K562 (cell line): ENCODE results near the gene CCDC137. TPM values are rescaled to one million over a fixed set of nuclear protein-coding genes. Genes with fewer than 3 reads are reported as not detected.

Source experiments
- ATAC-seq: fragments of 200-7000 bp; cut with Tn5 transposase; 3 replicates; pipeline ENCODE4 v1.9.1; 2020; ENCODE audit warnings: moderate library complexity
- BruUV-seq: library from RNA; stranded (reverse); fragments of 400-500 nt; replicated peaks from 2 replicates; lab custom pipeline; 2021; lab: Mats Ljungman, UMichigan
- CTCF ChIA-PET: fragments of 300-600 bp; formaldehyde crosslinking; extraction: SDS; loops from one replicate; lab custom pipeline; 2021; ENCODE audit warnings: low intra/inter-chr PET ratio; lab: Yijun Ruan, JAX
- POLR2A ChIA-PET: fragments of 300-600, 350-650 bp; sonication (Branson Sonifier 250); formaldehyde crosslinking; extraction: SDS; loops from one replicate; lab custom pipeline; 2021; ENCODE audit warnings: antibody characterized with exemption, inconsistent platforms; lab: Yijun Ruan, JAX
- DNase-seq, 4 experiments: peaks; one replicate each; pipeline versions ENCODE4 v3.0.0 to v3.0.0-alpha.2; 2011 to 2018; ENCODE audit warnings: low spot score in 3 of 4, mixed read lengths in 3 of 4; ENCODE audit errors: extremely low read depth in 1 of 4
- FAIRE-seq: peaks from 2 replicates; lab custom pipeline; 2011; peaks lifted over from hg19 to GRCh38; lab: Jason Lieb, UNC
- H2AFZ ChIP-seq: 2 replicates; pipeline ENCODE4 v1.6.0; 2011; ENCODE audit warnings: low read depth, low read length, control low read depth, inconsistent platforms
- H3K27ac ChIP-seq: fragments of 200-600 bp; 3 replicates; pipeline ENCODE4 v1.8.0; 2011; ENCODE audit warnings: low read depth, mild to moderate bottlenecking, control low read depth, inconsistent platforms, low read length, moderate library complexity, mixed read lengths; ENCODE audit errors: extremely low read depth
- H3K27me3 ChIP-seq, 2 experiments: fragments of 300-600 bp in 1 of 2; 2 replicates in 1 of 2; 3 replicates in 1 of 2; pipeline versions ENCODE4 v1.6.0 to v1.8.0; 2011; ENCODE audit warnings: inconsistent platforms in 2 of 2, low read length in 2 of 2, mild to moderate bottlenecking in 1 of 2, mixed read lengths in 1 of 2, moderate library complexity in 1 of 2; ENCODE audit not compliant: control insufficient read depth in 2 of 2, insufficient read depth in 2 of 2
- H3K36me3 ChIP-seq: fragments of 300-600 bp; 3 replicates; pipeline ENCODE4 v1.8.0; 2011; ENCODE audit warnings: mild to moderate bottlenecking, low read length, inconsistent platforms; ENCODE audit not compliant: control insufficient read depth, insufficient read depth
- H3K4me1 ChIP-seq, 2 experiments: fragments of 200-600 bp in 1 of 2; replicated peaks in 1 of 2; 2 replicates in 1 of 2; 3 replicates in 1 of 2; pipeline versions ENCODE4 v1.5.1 to v1.8.0; 2011; ENCODE audit warnings: inconsistent platforms in 2 of 2, low read length in 2 of 2, mild to moderate bottlenecking in 1 of 2, mixed read lengths in 1 of 2, moderate library complexity in 1 of 2; ENCODE audit not compliant: control insufficient read depth in 2 of 2, insufficient read depth in 2 of 2
- H3K4me2 ChIP-seq: 2 replicates; pipeline ENCODE4 v1.6.1; 2011; ENCODE audit warnings: low read length, control low read depth, inconsistent platforms, mixed read lengths; ENCODE audit not compliant: insufficient read depth
- H3K4me3 ChIP-seq: fragments of 200-600 bp; sonication (generic), shearing (Covaris generic); 2 replicates; pipeline ENCODE4 v1.5.1; 2016; ENCODE audit warnings: control low read depth, inconsistent platforms
- H3K79me2 ChIP-seq: fragments of 200-600 bp; 3 replicates; pipeline ENCODE4 v1.8.0; 2011; ENCODE audit warnings: low read length, inconsistent platforms; ENCODE audit not compliant: control insufficient read depth, insufficient read depth
- H3K9ac ChIP-seq, 2 experiments: 2 replicates each; pipeline versions ENCODE4 v1.6.0 to v1.6.1; 2011; ENCODE audit warnings: low read depth in 2 of 2, low read length in 2 of 2, control low read depth in 1 of 2, inconsistent platforms in 1 of 2, mild to moderate bottlenecking in 1 of 2, mixed read lengths in 1 of 2; ENCODE audit not compliant: insufficient read depth in 1 of 2
- H3K9me1 ChIP-seq: one replicate; pipeline ENCODE4 v1.6.0; 2011; ENCODE audit warnings: inconsistent platforms, mild to moderate bottlenecking, low read length, moderate library complexity; ENCODE audit not compliant: control insufficient read depth, insufficient read depth
- H3K9me3 ChIP-seq: replicated peaks from 2 replicates; pipeline ENCODE4 v1.5.1; 2011; ENCODE audit warnings: low read depth, low read length, inconsistent platforms; ENCODE audit not compliant: control insufficient read depth, insufficient read depth
- H4K20me1 ChIP-seq: replicated peaks from 2 replicates; pipeline ENCODE4 v1.6.1; 2011; ENCODE audit warnings: low read length, inconsistent platforms, mixed read lengths; ENCODE audit not compliant: control insufficient read depth, insufficient read depth
- CBX1 ChIP-seq: sonication (generic); IDR thresholded peaks from 2 replicates; pipeline ENCODE4 v1.6.1; 2016; ENCODE audit warnings: antibody characterized with exemption, low read depth, mild to moderate bottlenecking
- ETV6 ChIP-seq, 3 experiments: fragments of 150-350 bp in 1 of 3; sonication (generic) in 1 of 3; formaldehyde crosslinking in 1 of 3; IDR thresholded peaks; 2 replicates each; pipeline versions ENCODE4 v1.6.1 to v1.8.0; 2014 to 2022; ENCODE audit warnings: borderline replicate concordance in 2 of 3, low read depth in 2 of 3, antibody characterized with exemption in 1 of 3, low read length in 1 of 3, mild to moderate bottlenecking in 1 of 3, missing genetic modification reagents in 1 of 3
- HDAC8 ChIP-seq: fragments of 450-650 bp; IDR thresholded peaks from 2 replicates; pipeline ENCODE4 v1.6.1; 2016; ENCODE audit warnings: mild to moderate bottlenecking, missing genetic modification characterization, moderate library complexity, missing compliant biosample characterization
- HMGXB4 ChIP-seq: sonication (generic); formaldehyde crosslinking; IDR thresholded peaks from 2 replicates; pipeline ENCODE4 v1.8.1; 2023; ENCODE audit warnings: mild to moderate bottlenecking, missing genetic modification reagents
- HNRNPK ChIP-seq: fragments of 200-400 bp; formaldehyde crosslinking; IDR thresholded peaks from one replicate; pipeline ENCODE4 v1.6.1; 2018; ENCODE audit warnings: mild to moderate bottlenecking, low read depth, low read length; ENCODE audit not compliant: poor library complexity, severe bottlenecking
- TRIM28 ChIP-seq: fragments of 450-650 bp; IDR thresholded peaks from 2 replicates; pipeline ENCODE4 v1.6.1; 2017
- ZNF507 ChIP-seq: conservative IDR thresholded peaks from 2 replicates; pipeline ENCODE4 v1.6.1; 2017; ENCODE audit warnings: missing genetic modification characterization, missing compliant biosample characterization
- WGBS: fragments of 100-300 bp; shearing (Covaris generic); methylation state at CpG from one replicate; pipeline ENCODE4 v1.1.6; 2016; ENCODE audit warnings: low coverage, mixed read lengths; ENCODE audit not compliant: insufficient coverage; ENCODE audit errors: missing lambda C conversion rate; 5-methylcytosine and 5-hydroxymethylcytosine counted together
- in situ Hi-C: fragments of 300-500 bp; cut with MboI; formaldehyde crosslinking; loops from 4 replicates; pipeline ENCODE4 v1.15.0; 2018; ENCODE audit warnings: inconsistent platforms, mixed read lengths
- intact Hi-C: fragments of 100-400 bp; cut with micrococcal nuclease; formaldehyde crosslinking; loops from 2 replicates; pipeline ENCODE4 v1.14.2; 2022
- polyA plus RNA-seq, 8 experiments: library from polyadenylated mRNA; depleted of rRNA in 4 of 8; stranded (reverse) in 5 of 8; unstranded in 3 of 8; fragments of >200 nt; fragmentation: Nextera tagmentation in 2 of 8; fragmentation: Illumina TruSeq in 1 of 8; extraction: Ambion mirVana in 2 of 8; extraction: Trizol in 1 of 8; gene quantifications; 2 replicates each; pipeline versions ENCODE4 v1.2.1 to v1.2.3, GENCODE V29; 2011 to 2014; ENCODE audit warnings: inconsistent platforms in 1 of 8, missing spikeins in 1 of 8
- total RNA-seq, 7 experiments: library from RNA; depleted of rRNA in 6 of 7; stranded (reverse); fragments of >200 nt in 6 of 7; fragmentation: Illumina TruSeq in 2 of 7; extraction: Trizol in 2 of 7; gene quantifications; 2 replicates each; pipeline versions ENCODE4 v1.2.1 to v1.2.3, GENCODE V29; 2011 to 2021; ENCODE audit warnings: low replicate concordance in 1 of 7
- TF ChIP-seq, protein P1 (sequence below): sonication (generic); formaldehyde crosslinking; IDR thresholded peaks from 2 replicates; pipeline ENCODE4 v1.9.0; 2022; ENCODE audit warnings: mild to moderate bottlenecking, missing genetic modification reagents
- TF ChIP-seq, protein P2 (sequence below): sonication (generic); formaldehyde crosslinking; IDR thresholded peaks from 2 replicates; pipeline ENCODE4 v1.8.0; 2022; ENCODE audit warnings: mild to moderate bottlenecking, missing genetic modification reagents
- TF ChIP-seq, protein P3 (sequence below): fragments of 250-450 bp; sonication (Bioruptor Pico); IDR thresholded peaks from 2 replicates; pipeline ENCODE4 v1.8.0; 2022; ENCODE audit warnings: moderate library complexity, mild to moderate bottlenecking, inconsistent platforms

The CCDC137 gene
- total and polyA plus RNA-seq, 9 of the 15 experiments (the other 6 are each of a cell fraction or from before 2014, with no cell fraction given) = 2.3 to 68.1 (median 38.3) TPM

DNA sequence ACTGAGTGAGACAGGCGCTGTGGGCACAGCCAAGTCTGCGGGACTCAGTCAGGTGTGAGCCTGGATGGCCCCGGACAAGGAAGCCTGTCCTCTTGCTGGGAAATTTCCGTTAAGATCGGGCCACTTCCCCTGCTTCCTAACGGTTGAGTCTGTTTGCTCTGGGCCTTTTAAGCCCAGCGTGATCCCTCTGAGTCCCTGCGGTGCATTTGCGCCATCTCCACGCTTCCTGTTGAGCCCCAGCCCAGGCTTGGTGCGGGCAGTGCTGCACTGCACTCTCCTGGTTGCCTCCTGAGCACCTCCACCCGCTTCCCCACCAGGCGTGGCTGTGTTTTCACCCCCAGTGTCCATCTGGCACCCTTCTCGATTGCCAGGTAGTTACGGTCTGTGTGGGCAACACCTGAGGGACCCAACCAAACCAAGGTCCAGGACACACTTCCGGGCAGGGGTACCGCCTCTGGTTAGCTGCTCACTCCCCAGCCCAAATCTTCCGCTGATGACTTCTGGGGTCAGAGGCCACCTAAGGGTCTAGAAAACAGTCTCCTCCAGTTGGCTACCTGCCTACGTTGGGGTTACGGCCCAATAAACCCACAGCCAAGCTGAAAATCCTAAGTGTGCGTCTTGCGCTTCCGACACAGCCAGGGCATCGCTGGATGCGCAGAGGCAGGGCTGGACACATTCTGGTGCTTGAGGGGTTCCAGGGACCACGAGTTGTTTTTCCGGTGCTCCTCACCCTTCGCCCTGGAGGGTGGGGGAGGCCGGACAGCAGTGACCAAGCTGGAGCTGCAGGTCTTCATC, 44.2 kb downstream of the CCDC137 start (continued):
- TF ChIP-seq, protein P1, sequence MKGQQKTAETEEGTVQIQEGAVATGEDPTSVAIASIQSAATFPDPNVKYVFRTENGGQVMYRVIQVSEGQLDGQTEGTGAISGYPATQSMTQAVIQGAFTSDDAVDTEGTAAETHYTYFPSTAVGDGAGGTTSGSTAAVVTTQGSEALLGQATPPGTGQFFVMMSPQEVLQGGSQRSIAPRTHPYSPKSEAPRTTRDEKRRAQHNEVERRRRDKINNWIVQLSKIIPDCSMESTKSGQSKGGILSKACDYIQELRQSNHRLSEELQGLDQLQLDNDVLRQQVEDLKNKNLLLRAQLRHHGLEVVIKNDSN = 0 out of 2 replicates have a peak, but pooled peaks have one; percentile 21
- no peak for TF ChIP-seq HDAC8 (tag)

DNA sequence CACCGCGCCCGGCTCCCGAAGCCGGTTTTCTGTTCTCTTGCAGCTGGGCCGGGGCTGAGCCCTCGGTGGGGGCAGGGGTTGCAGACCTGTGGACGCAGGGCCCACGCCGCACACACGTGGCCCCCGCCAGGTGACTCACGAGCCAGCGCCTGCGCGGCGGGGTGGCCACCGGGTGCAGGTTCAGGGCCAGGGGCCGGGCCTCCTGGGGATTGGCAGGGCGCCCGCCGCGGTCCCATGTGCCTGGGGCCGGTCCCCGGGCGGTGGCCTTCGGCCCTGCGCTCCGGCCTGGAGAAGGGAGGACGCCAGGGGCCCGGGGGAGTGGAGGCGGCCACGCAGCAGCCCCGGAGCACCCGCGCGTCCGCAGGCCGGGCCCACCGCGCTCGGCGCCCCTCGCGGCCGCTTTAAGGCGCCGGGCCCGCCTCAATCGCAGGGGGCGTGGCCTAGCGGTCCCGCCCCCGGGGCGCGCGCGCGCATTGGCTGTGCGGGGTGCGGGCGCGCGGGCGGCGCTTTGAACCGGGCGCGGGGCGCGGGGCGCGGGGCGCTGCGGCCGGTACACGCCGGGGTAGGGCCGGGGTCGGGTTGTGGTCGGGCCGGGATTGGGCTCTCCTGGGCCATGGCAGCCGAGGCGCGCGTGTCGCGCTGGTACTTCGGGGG, 45.4 kb downstream of the CCDC137 start, which contains the start of gene SLC25A10:
TSS of gene SLC25A10 (plus strand) at position 471 of the 654 bp plus-strand sequence. CDS start at position 614, 143 bp downstream.
- Histone ChIP-seq H3K9me1 (peaks cover 2% of the 10 kb centered on the region), H3K9ac (peak within 1 kb of the TSS; percentile 80 to 95), H3K9me3 (no peaks in the 10 kb centered on the region), H3K79me2 (peaks cover 40% of the 10 kb centered on the region), H4K20me1 (peaks cover 15% of the 10 kb centered on the region), H3K4me2 (peak within 1 kb of the TSS; percentile 92), H3K4me3 (peak within 1 kb of the TSS; percentile 93), H2AFZ (peak within 1 kb of the TSS; percentile 72), H3K27ac (peak within 1 kb of the TSS; percentile 88), H3K36me3 (peaks cover 54% of the 10 kb centered on the region; the same call in 2 of the 3 replicates), H3K4me1 (peaks cover 23 to 89% of the 10 kb centered on the region in 2 experiments), H3K27me3 (no peaks in the 10 kb centered on the region)
- WGBS = 1% methylated on average over 41 of the region's 89 CpGs
- DNase-seq (peak; percentile 88 to 92 (median 90)), ATAC-seq (peak; percentile 71), FAIRE-seq (peak; percentile 15)
- ChIA-PET CTCF (interaction anchor here (1.1 kb wide), 1 partner anchor 309 kb away, joined by 3 read pairs; no protein-coding TSS in a partner anchor), POLR2A (interaction anchor here (0.6 to 5.2 kb wide), 10 partner anchors 8 to 365 kb away, joined by 3 to 59 read pairs (median 4); partner anchors contain the start of genes ARL16, HGS and MRPL12)
- BruUV-seq = no TSS peak
- in situ Hi-C loops (no loop called here), intact Hi-C loops (no loop called here)
- TF ChIP-seq, protein P2, sequence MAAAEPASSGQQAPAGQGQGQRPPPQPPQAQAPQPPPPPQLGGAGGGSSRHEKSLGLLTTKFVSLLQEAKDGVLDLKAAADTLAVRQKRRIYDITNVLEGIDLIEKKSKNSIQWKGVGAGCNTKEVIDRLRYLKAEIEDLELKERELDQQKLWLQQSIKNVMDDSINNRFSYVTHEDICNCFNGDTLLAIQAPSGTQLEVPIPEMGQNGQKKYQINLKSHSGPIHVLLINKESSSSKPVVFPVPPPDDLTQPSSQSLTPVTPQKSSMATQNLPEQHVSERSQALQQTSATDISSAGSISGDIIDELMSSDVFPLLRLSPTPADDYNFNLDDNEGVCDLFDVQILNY (CRISPR knock-in tag) = no peak
- no peak for TF ChIP-seq ZNF507 (tag)
- TF ChIP-seq, protein P3, sequence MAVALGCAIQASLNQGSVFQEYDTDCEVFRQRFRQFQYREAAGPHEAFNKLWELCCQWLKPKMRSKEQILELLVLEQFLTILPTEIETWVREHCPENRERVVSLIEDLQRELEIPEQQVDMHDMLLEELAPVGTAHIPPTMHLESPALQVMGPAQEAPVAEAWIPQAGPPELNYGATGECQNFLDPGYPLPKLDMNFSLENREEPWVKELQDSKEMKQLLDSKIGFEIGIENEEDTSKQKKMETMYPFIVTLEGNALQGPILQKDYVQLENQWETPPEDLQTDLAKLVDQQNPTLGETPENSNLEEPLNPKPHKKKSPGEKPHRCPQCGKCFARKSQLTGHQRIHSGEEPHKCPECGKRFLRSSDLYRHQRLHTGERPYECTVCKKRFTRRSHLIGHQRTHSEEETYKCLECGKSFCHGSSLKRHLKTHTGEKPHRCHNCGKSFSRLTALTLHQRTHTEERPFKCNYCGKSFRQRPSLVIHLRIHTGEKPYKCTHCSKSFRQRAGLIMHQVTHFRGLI (CRISPR knock-in tag) = no peak
- TF ChIP-seq CBX1 = peak; percentile 29; the same call in 1 of the 2 replicates
- TF ChIP-seq TRIM28 = no peak
- no peak for TF ChIP-seq ETV6 (IDR thresholded peaks at IDR 0.05; ENCODE audit: borderline replicate concordance in 1 of 2, low read depth in 2 of 2, low read length in 1 of 2)
- peak; percentile 84; the same call in 1 of the 2 replicates for TF ChIP-seq ETV6 (CRISPR knock-in tag; IDR thresholded peaks at IDR 0.05; ENCODE audit: borderline replicate concordance)
- peak; percentile 15 for TF ChIP-seq HNRNPK
- peak; percentile 71; the same call in 1 of the 2 replicates for TF ChIP-seq HMGXB4
